HL-60/S4 treated with phorbol 12-myristate 13-acetate at 8.2 ng/mL for 4 days and 3 days (cell line): ENCODE data around the gene RPA1.

Experiments used
- in situ Hi-C: fragments of 300-500 bp; cut with MboI; formaldehyde crosslinking; loops from 2 replicates; pipeline ENCODE4 v1.15.0; 2022; ENCODE audit warnings: low sequenced_read_pairs

The RPA1 gene

GRCh38 chr17:1939981-1940809 is 110.4 kb downstream of the RPA1 start:
- in situ Hi-C loops = no loop called here

DNA sequence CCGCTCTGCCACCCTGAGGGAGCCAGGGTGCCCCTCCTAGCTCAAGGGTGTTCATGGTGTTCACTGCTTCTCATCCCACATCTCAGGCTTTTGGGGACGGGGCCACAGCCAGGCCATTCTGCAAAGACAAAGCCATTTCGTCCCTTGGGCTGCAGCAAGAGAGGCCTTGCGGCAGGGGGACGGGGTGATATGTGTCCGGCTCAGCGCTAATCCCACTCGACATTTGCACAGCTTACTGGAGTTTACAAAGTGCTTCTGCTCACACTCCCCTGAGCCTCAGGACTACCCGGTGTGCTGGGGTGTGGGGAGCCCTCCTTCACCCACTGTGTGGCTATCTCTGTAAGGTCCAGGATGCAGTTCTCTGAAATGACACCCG is 111.0 kb downstream of the RPA1 start:
- in situ Hi-C loops = no loop called here

DNA sequence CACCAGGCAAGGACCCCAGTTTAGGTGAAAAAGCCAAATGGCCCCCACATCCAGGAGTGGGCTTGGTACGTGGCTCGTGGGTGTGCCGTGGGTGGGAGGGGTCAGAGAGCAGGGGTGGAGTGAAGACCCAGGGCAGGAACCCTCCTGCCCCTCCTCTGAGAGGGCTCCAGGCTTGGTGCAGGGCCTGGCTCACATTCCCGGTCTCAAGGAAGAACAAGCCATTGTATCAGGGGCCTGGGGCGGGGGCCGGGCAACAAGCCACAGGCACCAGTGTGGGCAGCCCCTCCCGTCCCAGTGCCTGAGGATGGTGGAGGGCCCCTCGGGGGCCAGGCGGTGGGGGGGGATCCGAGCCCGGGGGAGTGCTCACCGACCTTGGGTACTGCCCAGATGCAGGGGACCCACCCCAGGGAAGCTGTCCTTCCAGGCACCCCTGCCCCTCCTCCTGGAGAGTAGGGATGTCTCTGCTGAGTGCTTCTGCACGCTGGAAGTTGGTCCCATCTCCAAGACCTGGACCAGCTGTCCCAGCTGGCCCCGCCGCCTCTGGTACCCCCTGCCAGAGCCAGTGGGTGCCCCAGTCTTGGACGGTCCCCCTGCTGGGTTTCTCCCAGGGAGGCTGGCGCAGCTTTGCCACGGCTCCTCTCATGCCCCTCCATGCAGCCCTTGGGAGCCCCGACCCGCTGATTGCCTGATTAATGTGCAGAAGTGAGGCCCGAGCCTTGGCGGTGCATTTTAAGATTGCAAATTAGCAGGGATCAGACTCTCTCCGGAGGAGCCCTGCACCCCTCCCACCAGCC is 111.7 kb downstream of the RPA1 start:
- in situ Hi-C loops = no loop called here

DNA sequence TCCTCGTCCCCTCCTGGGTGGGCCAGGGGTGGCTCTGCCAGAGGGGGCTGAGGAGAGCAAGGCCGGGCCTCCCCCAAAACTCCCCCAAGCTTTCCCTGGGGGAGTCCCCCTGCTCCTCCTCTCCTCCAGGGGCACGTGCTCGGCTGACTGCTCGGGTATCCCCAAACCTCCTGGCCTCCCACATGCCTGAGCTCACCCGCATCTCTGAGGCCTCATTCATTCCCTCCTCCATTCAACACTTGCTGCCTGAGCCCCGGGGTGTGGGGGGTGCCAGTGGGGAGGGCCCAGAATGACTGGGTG is 112.2 kb downstream of the RPA1 start:
- in situ Hi-C loops = no loop called here

DNA sequence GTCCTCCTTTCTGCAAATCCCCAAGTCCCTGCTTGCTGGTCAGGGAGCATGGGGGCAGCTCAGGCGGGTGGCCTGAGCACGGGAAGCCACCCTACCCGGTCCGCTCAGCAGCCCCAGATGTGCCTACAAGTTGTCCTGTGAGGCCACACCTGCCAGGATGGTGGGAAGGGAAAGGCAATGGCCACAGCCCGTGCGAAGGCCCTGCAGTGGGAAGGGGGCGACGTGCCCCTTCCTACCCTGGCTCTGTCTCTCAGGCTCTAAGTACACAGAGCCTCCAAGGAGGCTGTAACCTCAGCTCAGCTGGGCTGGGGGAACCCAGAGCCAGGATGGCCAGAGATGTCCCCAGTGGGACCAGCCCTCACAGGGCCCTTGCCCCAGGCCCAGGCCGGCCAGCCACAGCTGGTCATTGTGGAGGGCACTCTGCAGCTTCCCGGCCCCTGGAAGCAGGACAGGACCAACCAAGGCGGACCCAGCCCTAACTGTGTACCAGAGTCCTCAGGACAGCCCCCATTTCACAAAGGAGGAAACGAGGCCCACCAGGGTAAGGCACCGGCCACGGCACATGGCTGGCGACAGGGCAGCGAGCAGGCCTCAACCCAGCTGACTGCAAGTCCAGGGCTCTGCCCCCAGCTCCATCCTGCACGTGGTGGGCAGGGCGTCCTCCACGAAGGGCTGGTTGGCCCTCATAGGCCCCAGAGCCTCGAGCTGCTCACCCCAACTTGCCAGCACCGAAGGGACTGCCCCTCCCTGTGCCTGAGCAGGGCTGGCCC is 113.0 kb downstream of the RPA1 start:
- in situ Hi-C loops = no loop called here

DNA sequence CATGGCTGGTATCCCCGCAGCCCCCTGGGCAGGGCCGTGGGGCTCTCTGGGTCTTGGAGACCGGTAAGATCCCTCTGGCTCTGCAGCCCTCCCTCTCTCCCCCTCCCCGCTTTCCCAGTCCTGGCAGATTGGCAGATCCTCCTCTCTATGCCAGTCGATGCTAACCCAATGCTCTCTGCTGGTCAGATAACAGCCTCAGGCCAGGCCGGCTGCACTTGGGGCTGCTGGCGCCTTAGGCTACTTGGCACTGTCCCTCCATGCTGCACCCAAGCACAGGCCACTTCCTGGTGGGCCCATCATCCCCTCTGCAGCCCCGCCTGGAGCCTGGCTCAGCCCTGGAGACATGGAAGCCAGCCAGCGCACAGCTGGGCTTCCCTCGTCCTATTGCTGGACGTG is 113.6 kb downstream of the RPA1 start:
- in situ Hi-C loops = no loop called here

DNA sequence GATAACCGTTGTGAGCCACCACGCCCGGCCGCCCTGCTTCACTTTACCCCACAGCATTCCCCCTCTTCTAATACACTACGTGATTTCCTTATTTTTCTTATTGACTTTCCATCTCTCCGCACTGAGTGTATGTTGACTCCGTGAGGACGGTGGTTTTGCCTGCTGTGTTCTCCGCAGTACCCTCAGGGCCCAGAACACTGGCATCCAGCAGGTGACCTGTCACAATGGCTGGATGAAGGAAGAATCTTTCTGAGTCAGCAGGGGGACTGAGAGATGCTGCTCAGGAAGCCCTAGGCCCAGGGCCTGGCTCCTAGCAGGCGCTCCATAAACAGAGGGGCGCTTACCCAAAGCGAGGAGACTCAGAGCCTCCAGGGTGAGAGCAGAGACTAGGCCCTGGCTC is 115.8 kb downstream of the RPA1 start:
- in situ Hi-C loops = no loop called here

DNA sequence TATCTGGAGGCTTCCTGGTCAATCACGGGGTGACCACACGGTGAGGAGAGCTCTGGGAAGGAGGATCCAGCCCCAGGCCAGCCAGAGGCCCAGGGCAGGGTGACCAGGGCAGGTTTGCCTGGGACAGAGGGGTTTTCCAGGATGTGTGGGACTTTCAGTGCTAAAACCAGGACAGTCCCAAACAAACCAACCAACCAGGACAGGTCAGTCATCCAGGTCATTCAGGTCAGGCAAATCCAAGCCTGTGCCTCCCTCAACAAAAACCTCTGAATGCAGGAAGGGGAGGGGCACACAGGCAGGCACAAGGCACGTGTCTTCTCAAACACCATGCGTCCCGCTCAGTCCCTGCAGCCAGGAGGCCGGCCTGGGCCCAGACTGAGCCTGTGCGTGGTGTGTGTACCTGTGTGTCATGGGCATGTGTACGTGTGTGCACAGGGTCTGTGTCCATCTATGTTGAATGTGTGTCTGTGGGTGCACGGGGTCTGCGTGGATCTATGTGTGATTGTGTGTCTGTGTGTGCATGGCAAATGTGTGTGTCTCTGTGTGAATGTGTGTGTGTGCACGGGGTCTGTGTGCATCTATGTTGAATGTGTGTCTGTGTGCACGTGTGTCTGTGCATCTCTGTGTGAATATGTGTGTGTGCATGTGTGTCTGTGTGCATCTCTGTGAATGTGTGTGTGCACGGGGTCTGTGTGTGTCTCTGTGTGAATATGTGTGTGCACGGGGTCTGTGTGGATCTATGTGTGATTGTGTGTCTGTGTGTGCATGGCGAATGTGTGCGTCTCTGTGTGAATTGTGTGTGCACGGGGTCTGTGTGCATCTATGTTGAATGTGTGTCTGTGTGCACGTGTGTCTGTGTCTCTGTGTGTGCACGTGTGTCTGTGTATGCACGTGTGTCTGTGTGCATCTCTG is 116.5 kb downstream of the RPA1 start:
- in situ Hi-C loops = no loop called here

DNA sequence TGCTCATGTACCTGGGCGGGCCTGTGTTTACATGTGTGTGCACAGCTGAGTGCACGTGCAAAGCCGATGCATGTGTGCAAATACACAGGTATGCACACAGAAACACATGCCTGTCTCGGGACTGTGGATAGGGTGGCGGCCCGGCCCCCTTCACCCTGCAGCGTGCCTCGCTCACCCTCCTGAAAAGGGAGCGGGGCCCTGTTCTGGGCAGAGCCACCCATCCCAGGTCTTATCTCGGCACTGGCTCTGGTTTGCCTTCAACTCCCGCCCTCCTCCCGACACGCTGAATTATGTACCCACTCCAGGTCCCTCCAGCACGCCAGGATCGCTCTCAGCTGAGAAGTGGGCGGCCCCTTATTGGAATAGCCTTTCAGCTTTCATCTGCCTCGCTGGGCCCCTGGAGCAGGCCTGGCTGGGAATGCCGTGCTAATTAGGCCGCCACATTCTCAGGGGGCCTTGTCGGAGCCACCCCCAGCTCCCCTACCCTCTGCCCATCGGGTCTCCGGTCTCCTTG is 117.5 kb downstream of the RPA1 start:
- in situ Hi-C loops = no loop called here

DNA sequence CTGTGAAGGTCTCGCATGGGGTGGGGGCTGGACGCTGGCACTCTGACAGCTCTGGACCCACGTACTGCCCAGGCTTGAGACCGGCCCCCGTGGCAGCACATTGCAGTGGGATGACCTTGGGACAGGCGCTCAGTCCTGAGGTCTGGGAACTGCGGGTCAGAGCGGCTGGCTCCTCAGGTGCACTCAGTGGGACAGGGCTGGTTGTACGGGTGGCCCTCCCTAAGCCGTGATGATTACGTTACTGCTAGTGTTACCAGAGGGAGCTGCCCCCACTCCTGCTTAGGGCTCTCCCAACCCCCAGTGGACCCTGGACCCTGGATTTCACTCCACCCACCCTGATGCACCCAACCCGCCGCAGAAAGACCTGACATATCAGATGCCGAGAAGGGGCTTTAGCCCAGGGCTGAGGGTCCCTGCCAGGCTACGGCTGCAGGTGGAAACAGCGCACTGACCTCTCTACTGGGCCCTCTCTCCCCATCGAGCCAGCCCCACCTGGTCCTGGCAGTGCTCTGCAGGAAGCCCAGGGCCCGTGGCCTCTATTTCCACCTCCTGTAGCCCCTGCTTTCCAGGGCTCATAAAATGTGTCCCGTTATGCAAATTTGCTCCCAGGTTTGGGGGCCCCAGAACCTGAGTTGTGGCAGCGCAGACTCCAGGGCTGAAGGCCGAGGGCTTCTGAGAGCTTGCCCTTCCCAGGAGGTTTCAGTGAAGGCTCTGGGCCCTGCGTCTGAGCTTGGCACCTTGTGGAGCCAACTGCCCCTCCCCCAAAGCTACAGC is 118.1 kb downstream of the RPA1 start:
- in situ Hi-C loops = no loop called here

- in situ Hi-C loops = no loop called here
These were observed 118.7 kb downstream of the RPA1 start for GRCh38 chr17:1948517-1948825.
